Activated CD4-positive, alpha-beta T cell treated with anti-CD3 and anti-CD28 coated beads, Interleukin-2, amount 10 ng/mL, durations not matched to agents 7 days and 5 days (primary cell): ENCODE results near the gene CAPSL. TPM values are rescaled to one million over a fixed set of nuclear protein-coding genes. Genes with fewer than 3 reads are reported as not detected.

Experiments used
- CTCF ChIA-PET: fragments of 350-600 bp; sonication (Branson Sonifier 250); formaldehyde crosslinking; loops from one replicate; lab custom pipeline; 2021; ENCODE audit warnings: antibody characterized with exemption; lab: Charles Lee
- POLR2A ChIA-PET: fragments of 350-600 bp; sonication (Branson Sonifier 250); formaldehyde crosslinking; loops from one replicate; lab custom pipeline; 2021; ENCODE audit warnings: antibody characterized with exemption; lab: Charles Lee
- DNase-seq: peaks from one replicate; pipeline ENCODE4 v3.0.0-alpha.2; 2020
- H3K27ac Mint-ChIP-seq: one replicate; pipeline ENCODE4 v1.8.0; 2021; ENCODE audit warnings: mild to moderate bottlenecking, moderate library complexity, mixed read lengths
- H3K27me3 Mint-ChIP-seq: one replicate; pipeline ENCODE4 v1.8.0; 2021; ENCODE audit warnings: mixed read lengths
- H3K36me3 Mint-ChIP-seq: one replicate; pipeline ENCODE4 v1.8.0; 2021; ENCODE audit warnings: low read depth, mixed read lengths
- H3K4me1 Mint-ChIP-seq: one replicate; pipeline ENCODE4 v1.8.0; 2021; ENCODE audit warnings: mixed read lengths
- H3K4me3 Mint-ChIP-seq: one replicate; pipeline ENCODE4 v1.8.0; 2021; ENCODE audit warnings: mild to moderate bottlenecking, moderate library complexity, mixed read lengths
- H3K9me3 Mint-ChIP-seq: one replicate; pipeline ENCODE4 v1.8.0; 2021; ENCODE audit warnings: mixed read lengths
- total RNA-seq, 2 experiments: library from RNA; stranded (reverse); gene quantifications; one replicate each; pipeline ENCODE4 v1.2.3, GENCODE V29; 2021

Gene CAPSL
- total RNA-seq, 2 experiments from 2014 or later: not detected

DNA sequence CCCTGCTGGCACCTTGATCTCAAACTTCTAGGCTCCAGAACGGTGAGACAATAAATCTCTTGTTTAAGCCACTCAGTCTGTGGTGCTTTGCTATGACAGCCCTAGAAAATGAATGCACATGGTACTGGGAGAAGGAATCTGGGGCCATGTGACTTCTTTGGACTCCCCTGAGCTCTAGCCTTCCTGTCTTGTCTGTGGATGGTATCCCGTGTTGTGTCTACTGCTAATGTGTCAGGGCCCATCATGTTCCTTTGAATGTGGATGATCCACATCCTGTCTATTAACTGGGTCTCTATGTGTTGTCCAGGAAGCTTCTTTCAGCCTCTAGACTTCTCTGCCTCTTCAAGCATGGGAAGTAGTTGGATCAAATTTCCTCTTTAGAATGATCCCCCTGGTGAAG is 56.7 kb downstream of the CAPSL start:
- DNase-seq: no peak
- Mint-ChIP-seq H3K27ac (no peak overlapping the region), H3K9me3 (no peaks in the 10 kb centered on the region), H3K4me3 (no peak overlapping the region), H3K36me3 (peaks cover 61% of the 10 kb centered on the region), H3K4me1 (peaks cover 69% of the 10 kb centered on the region), H3K27me3 (no peaks in the 10 kb centered on the region)
- ChIA-PET POLR2A (interaction anchor here (0.6 to 1.1 kb wide), 2 partner anchors 20 to 22 kb away, joined by 3 read pairs; no protein-coding TSS in a partner anchor), CTCF (interaction anchor here (1.1 to 1.5 kb wide), 9 partner anchors 9 to 61 kb away, joined by 3 to 6 read pairs (median 4); partner anchors contain the start of gene IL7R)

DNA sequence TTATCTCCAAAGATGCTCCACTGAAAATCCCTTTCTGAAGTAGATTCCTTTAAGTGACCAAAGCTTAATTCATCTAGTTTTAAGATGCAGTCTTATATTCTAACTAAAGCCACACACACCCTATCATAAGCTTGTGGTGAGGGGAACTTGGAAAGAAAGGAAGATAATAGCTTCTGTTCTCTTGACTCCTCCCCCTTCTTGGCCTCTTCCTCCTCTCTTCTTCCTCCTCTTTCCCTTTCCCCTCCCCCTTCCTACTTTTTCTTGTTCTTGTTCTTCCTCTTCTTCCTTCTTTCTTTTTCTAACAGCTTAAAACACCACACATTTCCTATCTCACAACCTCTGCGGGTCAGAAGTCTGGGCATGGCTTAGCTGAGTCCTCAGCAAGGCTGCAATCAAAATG is 58.3 kb downstream of the CAPSL start:
- peak overlapping the region; percentile 63 for H3K27ac Mint-ChIP-seq
- H3K36me3 Mint-ChIP-seq: peaks cover 77% of the 10 kb centered on the region

GRCh38 chr5:35879649-35880048 is 58.8 kb downstream of the CAPSL start:
- peaks cover 82% of the 10 kb centered on the region for H3K36me3 Mint-ChIP-seq
- POLR2A ChIA-PET: interaction anchor here (0.7 kb wide), 1 partner anchor 96 kb away, joined by 4 read pairs; no protein-coding TSS in a partner anchor
- CTCF ChIA-PET: interaction anchor here (1.0 to 1.3 kb wide), 4 partner anchors 10 to 47 kb away, joined by 3 to 5 read pairs (median 4); no protein-coding TSS in a partner anchor

More for the DNA sequence above, 58.3 kb downstream of the CAPSL start:
- Mint-ChIP-seq H3K27me3 (no peaks in the 10 kb centered on the region), H3K4me3 (no peak overlapping the region), H3K9me3 (no peaks in the 10 kb centered on the region), H3K4me1 (peaks cover 84% of the 10 kb centered on the region)
- DNase-seq: no peak
- ChIA-PET POLR2A (no interaction called here), CTCF (interaction anchor here (0.7 to 1.3 kb wide), 7 partner anchors 9 to 101 kb away, joined by 3 to 6 read pairs (median 3); partner anchors contain the start of gene IL7R)

DNA sequence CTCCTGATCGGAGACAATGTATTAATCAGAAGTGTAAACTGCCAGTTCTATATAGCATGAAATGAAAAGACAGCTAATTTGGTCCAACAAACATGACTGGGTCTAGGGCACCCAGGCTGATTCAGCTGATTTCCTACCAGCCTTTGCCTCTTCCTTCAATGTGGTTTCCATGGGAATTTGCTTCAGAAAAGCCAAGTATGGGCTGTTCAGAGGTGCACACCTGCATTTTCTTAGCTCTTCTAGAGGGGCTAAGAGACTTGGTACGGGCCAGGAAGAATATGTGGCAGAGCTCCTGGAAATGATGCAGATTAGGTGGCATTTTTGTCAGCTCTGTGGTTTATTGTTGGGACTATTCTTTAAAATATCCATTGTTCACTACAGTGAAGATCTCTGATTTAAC is 59.3 kb downstream of the CAPSL start:
- ChIA-PET CTCF (interaction anchor here (1.2 kb wide), 1 partner anchor 20 kb away, joined by 4 read pairs; no protein-coding TSS in a partner anchor), POLR2A (interaction anchor here (0.7 kb wide), 1 partner anchor 95 kb away, joined by 4 read pairs; no protein-coding TSS in a partner anchor)
- peaks cover 86% of the 10 kb centered on the region for H3K36me3 Mint-ChIP-seq
- no peak overlapping the region for H3K4me3 Mint-ChIP-seq
- no peaks in the 10 kb centered on the region for H3K9me3 Mint-ChIP-seq
- peaks cover 88% of the 10 kb centered on the region for H3K4me1 Mint-ChIP-seq
- DNase-seq: no peak
- no peaks in the 10 kb centered on the region for H3K27me3 Mint-ChIP-seq
- H3K27ac Mint-ChIP-seq: peak overlapping the region; percentile 67

More at GRCh38 chr5:35879649-35880048, 58.8 kb downstream of the CAPSL start:
- no peak for DNase-seq
- no peak overlapping the region for H3K27ac Mint-ChIP-seq
- no peaks in the 10 kb centered on the region for H3K9me3 Mint-ChIP-seq
- H3K27me3 Mint-ChIP-seq: no peaks in the 10 kb centered on the region
- peaks cover 87% of the 10 kb centered on the region for H3K4me1 Mint-ChIP-seq
- no peak overlapping the region for H3K4me3 Mint-ChIP-seq

GRCh38 chr5:35878079-35878478 is 60.3 kb downstream of the CAPSL start:
- peaks cover 88% of the 10 kb centered on the region for H3K4me1 Mint-ChIP-seq

DNA sequence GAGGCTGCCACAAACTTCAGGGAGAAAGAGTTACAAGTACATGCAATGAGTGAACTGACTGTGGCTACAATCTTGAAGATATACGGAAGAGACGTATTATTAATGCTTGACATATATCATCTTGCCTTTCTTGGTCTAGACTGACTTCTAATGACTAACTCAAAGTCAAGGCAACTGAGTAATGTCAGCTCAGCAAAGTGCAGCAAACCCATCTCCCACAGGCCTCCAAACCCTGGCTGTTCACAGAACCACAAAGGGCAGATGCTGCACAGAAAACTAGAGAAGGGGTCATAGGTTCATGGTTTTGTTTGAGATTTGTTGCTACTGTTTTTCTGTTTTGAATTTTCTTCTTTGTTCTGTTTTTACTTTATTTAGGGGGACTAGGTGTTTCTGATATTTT is 60.8 kb downstream of the CAPSL start:
- no peak overlapping the region for H3K4me3 Mint-ChIP-seq
- peaks cover 90% of the 10 kb centered on the region for H3K36me3 Mint-ChIP-seq
- H3K27me3 Mint-ChIP-seq: no peaks in the 10 kb centered on the region
- H3K9me3 Mint-ChIP-seq: no peaks in the 10 kb centered on the region
- ChIA-PET CTCF (no interaction called here), POLR2A (no interaction called here)
- no peak for DNase-seq
- peak overlapping the region; percentile 11 for H3K27ac Mint-ChIP-seq
- H3K4me1 Mint-ChIP-seq: peaks cover 86% of the 10 kb centered on the region

More at GRCh38 chr5:35878079-35878478, 60.3 kb downstream of the CAPSL start:
- CTCF ChIA-PET: no interaction called here
- H3K27ac Mint-ChIP-seq: peak overlapping the region; percentile 11
- no peak for DNase-seq
- H3K27me3 Mint-ChIP-seq: no peaks in the 10 kb centered on the region
- H3K9me3 Mint-ChIP-seq: no peaks in the 10 kb centered on the region
- peaks cover 91% of the 10 kb centered on the region for H3K36me3 Mint-ChIP-seq
- POLR2A ChIA-PET: no interaction called here
- H3K4me3 Mint-ChIP-seq: no peak overlapping the region

DNA sequence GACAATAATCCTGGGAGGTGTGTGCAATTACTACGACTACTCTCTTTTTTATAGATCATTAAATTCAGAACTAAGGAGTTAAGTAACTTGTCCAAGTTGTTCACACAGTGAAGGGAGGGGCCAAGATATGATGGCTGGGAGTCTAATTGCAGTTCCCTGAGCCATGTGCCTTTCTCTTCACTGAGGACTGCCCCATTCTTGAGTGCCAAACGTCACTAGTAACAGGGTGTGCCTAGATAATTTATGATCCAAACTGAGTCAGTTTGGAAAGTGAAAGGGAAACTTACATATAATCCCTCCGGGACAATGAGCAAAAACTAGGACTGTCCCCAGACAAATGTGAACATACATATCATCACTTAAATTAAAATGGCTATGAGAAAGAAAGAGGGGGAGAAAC is 61.5 kb downstream of the CAPSL start:
- ChIA-PET CTCF (interaction anchor here (1.7 kb wide), 1 partner anchor 54 kb away, joined by 4 read pairs; no protein-coding TSS in a partner anchor), POLR2A (no interaction called here)
- peak overlapping the region; percentile 74 for H3K27ac Mint-ChIP-seq

DNA sequence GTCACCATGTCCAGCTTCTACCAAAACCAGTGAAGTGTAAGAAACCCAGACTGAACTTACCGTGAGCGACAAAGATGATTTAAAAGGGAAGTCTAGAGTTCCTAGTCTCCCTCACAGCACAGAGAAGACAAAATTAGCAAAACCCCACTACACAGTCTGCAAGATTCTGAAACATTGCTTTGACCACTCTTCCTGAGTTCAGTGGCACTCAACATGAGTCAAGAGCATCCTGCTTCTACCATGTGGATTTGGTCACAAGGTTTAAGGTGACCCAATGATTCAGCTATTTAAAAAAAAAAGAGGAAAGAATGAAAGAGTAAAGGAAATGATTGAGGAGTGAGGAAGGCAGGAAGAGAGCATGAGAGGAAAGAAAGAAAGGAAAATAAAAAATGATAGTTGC is 62.0 kb downstream of the CAPSL start:
- Mint-ChIP-seq H3K27ac (peak overlapping the region; percentile 51), H3K27me3 (no peaks in the 10 kb centered on the region), H3K4me1 (peaks cover 86% of the 10 kb centered on the region), H3K36me3 (peaks cover 96% of the 10 kb centered on the region), H3K9me3 (no peaks in the 10 kb centered on the region), H3K4me3 (no peak overlapping the region)
- DNase-seq: no peak
- ChIA-PET POLR2A (no interaction called here), CTCF (interaction anchor here (1.1 to 1.7 kb wide), 2 partner anchors 53 to 225 kb away, joined by 3 to 4 read pairs; no protein-coding TSS in a partner anchor)

More for the DNA sequence above, 61.5 kb downstream of the CAPSL start:
- H3K4me3 Mint-ChIP-seq: no peak overlapping the region
- H3K9me3 Mint-ChIP-seq: no peaks in the 10 kb centered on the region
- no peaks in the 10 kb centered on the region for H3K27me3 Mint-ChIP-seq
- DNase-seq: no peak
- peaks cover 93% of the 10 kb centered on the region for H3K36me3 Mint-ChIP-seq
- peaks cover 83% of the 10 kb centered on the region for H3K4me1 Mint-ChIP-seq

GRCh38 chr5:35870605-35871004 is 67.8 kb downstream of the CAPSL start:
- Mint-ChIP-seq H3K36me3 (peaks cover 93% of the 10 kb centered on the region), H3K4me3 (no peak overlapping the region), H3K27me3 (no peaks in the 10 kb centered on the region), H3K27ac (peak overlapping the region; percentile 74), H3K4me1 (peaks cover 84% of the 10 kb centered on the region), H3K9me3 (peaks cover 2% of the 10 kb centered on the region)
- no peak for DNase-seq
- ChIA-PET CTCF (interaction anchor here (0.8 kb wide), 1 partner anchor 48 kb away, joined by 3 read pairs; no protein-coding TSS in a partner anchor), POLR2A (interaction anchor here (0.5 kb wide), 1 partner anchor 10 kb away, joined by 6 read pairs; no protein-coding TSS in a partner anchor)

DNA sequence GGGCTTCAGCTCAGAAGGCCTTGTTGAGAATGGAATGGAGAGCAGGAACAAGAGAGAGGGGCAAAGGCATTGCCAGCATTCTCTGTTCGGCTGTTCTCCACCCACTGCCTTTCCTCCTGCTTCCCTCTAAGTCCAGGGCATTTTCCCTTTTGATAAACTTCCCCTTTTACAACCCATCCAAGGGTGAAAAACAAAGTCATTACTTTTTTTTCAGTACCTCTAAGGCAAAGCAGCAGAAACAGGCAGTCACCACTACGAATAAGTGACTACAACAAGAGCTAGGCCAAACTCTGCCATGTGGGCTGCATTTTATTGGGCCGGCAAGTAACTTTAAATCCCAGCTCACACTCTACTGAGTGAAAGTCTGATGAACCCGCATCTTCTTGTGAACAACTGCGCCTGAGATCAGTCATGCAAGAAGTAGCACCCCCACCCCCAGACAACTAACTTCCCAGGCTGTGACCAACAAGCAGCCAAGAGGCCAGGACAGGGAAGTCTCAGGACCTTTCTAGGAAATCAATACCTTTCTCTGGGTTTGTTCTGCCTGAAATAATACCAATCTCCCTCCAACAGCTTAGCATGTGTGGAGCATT is 68.6 kb downstream of the CAPSL start:
- CTCF ChIA-PET: interaction anchor here (0.8 to 1.4 kb wide), 3 partner anchors 10 to 49 kb away, joined by 3 read pairs; no protein-coding TSS in a partner anchor
- H3K4me1 Mint-ChIP-seq: peaks cover 84% of the 10 kb centered on the region

GRCh38 chr5:35867998-35868397 is 70.4 kb downstream of the CAPSL start:
- Mint-ChIP-seq H3K27ac (peak overlapping the region; percentile 66), H3K36me3 (peaks cover 92% of the 10 kb centered on the region), H3K27me3 (no peaks in the 10 kb centered on the region), H3K9me3 (peaks cover 10% of the 10 kb centered on the region), H3K4me1 (peaks cover 81% of the 10 kb centered on the region), H3K4me3 (no peak overlapping the region)
- CTCF ChIA-PET: interaction anchor here (0.7 kb wide), 1 partner anchor 14 kb away, joined by 3 read pairs; no protein-coding TSS in a partner anchor
- POLR2A ChIA-PET: no interaction called here
- DNase-seq: no peak

More for the DNA sequence above, 68.6 kb downstream of the CAPSL start:
- DNase-seq: no peak
- no peak overlapping the region for H3K4me3 Mint-ChIP-seq
- peaks cover 7% of the 10 kb centered on the region for H3K9me3 Mint-ChIP-seq
- POLR2A ChIA-PET: interaction anchor here (0.5 kb wide), 1 partner anchor 10 kb away, joined by 6 read pairs; no protein-coding TSS in a partner anchor
- H3K27me3 Mint-ChIP-seq: no peaks in the 10 kb centered on the region
- H3K36me3 Mint-ChIP-seq: peaks cover 93% of the 10 kb centered on the region
- peak overlapping the region; percentile 36 for H3K27ac Mint-ChIP-seq

GRCh38 chr5:35863159-35863558 is 75.3 kb downstream of the CAPSL start:
- Mint-ChIP-seq H3K4me1 (peaks cover 72% of the 10 kb centered on the region), H3K4me3 (peak overlapping the region; percentile 88), H3K27ac (peak overlapping the region; percentile 72), H3K9me3 (peaks cover 10% of the 10 kb centered on the region), H3K27me3 (no peaks in the 10 kb centered on the region), H3K36me3 (peaks cover 91% of the 10 kb centered on the region)
- CTCF ChIA-PET: interaction anchor here (0.7 to 2.3 kb wide), 11 partner anchors 10 to 246 kb away, joined by 3 to 10 read pairs (median 4); partner anchors contain the start of gene SPEF2
- peak; percentile 36 for DNase-seq
- POLR2A ChIA-PET: no interaction called here
